Activated CD8-positive, alpha-beta memory T cell treated with anti-CD3 and anti-CD28 coated beads for 36 hours (primary cell): ENCODE results near the gene ANKMY1. TPM values are rescaled to one million over a fixed set of nuclear protein-coding genes. Genes with fewer than 3 reads are reported as not detected.

Experiments used
- CTCF ChIA-PET: fragments of 350-600 bp; sonication (Branson Sonifier 250); formaldehyde crosslinking; loops from one replicate; lab custom pipeline; 2021; ENCODE audit warnings: antibody characterized with exemption; lab: Charles Lee
- POLR2A ChIA-PET: fragments of 350-600 bp; sonication (Branson Sonifier 250); formaldehyde crosslinking; loops from one replicate; lab custom pipeline; 2021; ENCODE audit warnings: antibody characterized with exemption; lab: Charles Lee
- total RNA-seq, 2 experiments: library from RNA; stranded (reverse); gene quantifications; one replicate each; pipeline ENCODE4 v1.2.3, GENCODE V29; 2021

Gene ANKMY1
- total RNA-seq, 2 experiments from 2014 or later, result 21.1 to 23.0 TPM

- POLR2A ChIA-PET, result interaction anchor here (2.5 to 5.2 kb wide), 3 partner anchors 15 to 57 kb away, joined by 11 to 52 read pairs (median 19); partner anchors contain the start of gene CAPN10
- CTCF ChIA-PET, result interaction anchor here (1.9 to 4.2 kb wide), 5 partner anchors 14 to 57 kb away, joined by 8 to 42 read pairs (median 30); partner anchors contain the start of gene CAPN10
Measured at GRCh38 chr2:240564561-240565332, 7.0 kb upstream of the ANKMY1 start.

DNA sequence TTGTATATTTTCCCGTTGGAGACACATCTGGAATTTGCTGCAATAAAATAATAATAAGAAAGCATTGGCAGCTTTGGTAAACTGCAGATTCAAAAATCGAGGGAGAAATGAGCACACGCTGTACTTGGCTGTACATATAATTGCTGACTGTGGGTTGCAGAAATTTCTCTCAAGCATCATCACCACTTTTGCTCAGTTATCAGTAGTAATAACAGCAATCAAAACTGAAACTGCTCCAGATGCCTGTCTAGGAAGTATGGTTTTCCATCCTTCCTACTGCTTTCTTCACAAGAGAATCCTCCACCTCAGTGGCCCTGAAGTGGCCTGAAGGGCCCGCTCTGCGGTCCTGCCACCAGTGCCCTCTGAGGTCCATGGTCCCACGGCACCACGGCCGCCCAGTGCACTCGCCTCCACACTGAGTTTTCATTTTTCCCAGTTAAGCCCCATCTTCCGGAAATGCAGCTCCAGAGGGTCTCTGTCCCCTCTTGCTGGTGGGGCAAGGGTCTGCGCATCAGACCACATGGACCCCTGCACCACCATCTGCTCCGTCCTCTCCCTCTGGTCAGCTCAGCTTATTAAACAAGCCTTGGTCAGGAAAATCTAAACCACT is 6.3 kb upstream of the ANKMY1 start:
- CTCF ChIA-PET, result interaction anchor here (1.2 to 4.2 kb wide), 5 partner anchors 15 to 58 kb away, joined by 4 to 42 read pairs (median 30); partner anchors contain the start of gene CAPN10
- POLR2A ChIA-PET, result interaction anchor here (2.5 to 5.2 kb wide), 3 partner anchors 16 to 58 kb away, joined by 11 to 52 read pairs (median 19); partner anchors contain the start of gene CAPN10

DNA sequence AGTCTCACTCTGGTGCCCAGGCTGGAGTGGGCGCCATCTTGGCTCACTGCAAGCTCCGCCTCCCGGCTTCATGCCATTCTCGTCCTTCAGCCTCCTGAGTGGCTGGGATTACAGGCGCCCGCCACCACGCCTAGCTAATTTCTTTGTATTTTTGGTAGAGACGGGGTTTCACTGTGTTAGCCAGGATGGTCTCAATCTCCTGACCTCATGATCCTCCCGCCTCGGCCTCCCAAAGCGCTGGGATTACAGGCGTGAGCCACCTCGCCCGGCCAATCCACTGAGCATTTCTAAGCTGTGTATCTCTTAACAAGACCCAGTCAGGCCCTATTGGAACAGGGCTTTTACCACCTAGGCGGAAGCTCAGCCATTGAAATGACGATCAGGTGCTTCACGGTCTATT is 5.4 kb upstream of the ANKMY1 start:
- CTCF ChIA-PET, result interaction anchor here (0.9 to 4.2 kb wide), 4 partner anchors 17 to 49 kb away, joined by 4 to 30 read pairs (median 4); partner anchors contain the start of gene CAPN10
- POLR2A ChIA-PET, result interaction anchor here (0.7 to 5.2 kb wide), 2 partner anchors 17 to 23 kb away, joined by 3 to 52 read pairs; partner anchors contain the start of gene CAPN10

- ChIA-PET CTCF (interaction anchor here (1.4 to 1.8 kb wide), 4 partner anchors 19 to 60 kb away, joined by 3 to 14 read pairs (median 8); partner anchors contain the start of gene CAPN10), POLR2A (interaction anchor here (1.4 to 2.1 kb wide), 4 partner anchors 8 to 46 kb away, joined by 4 to 13 read pairs (median 8); partner anchors contain the start of gene CAPN10)
Measured at GRCh38 chr2:240561325-240561971, 3.7 kb upstream of the ANKMY1 start.

DNA sequence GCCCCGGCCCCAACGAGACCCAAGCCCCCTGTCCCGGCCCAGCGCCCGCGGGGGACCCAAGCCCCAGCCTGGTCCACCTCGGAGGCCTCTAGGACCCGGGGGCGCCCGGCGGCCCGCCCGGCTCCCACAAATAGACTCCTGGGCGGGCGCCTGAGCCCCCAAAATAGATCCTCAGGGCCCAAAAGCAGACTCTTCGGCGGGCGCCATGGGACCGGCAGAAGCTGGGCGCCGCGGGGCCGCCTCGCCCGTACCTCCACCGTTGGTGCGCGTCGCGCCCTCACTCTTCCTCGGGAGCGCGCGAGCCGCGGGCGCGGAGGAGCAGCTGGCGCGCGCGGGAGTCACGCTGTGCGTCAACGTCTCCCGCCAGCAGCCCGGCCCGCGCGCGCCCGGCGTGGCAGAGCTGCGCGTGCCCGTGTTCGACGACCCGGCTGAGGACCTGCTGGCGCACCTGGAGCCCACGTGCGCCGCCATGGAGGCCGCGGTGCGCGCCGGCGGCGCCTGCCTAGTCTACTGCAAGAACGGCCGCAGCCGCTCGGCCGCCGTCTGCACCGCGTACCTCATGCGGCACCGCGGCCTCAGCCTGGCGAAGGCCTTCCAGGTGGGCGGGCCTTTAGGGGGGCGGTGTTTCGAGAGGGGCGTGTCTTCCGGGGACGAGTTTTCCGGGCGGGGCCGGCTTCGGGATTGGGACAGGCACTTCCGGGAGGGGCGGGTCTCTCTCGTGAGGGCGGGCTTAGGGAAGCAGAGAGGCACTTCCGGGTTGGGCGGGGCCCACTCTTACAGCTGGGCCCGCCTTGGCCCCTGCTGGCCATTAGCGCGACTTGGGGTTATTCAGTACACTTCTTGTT is 2.9 kb upstream of the ANKMY1 start:
- CTCF ChIA-PET, result interaction anchor here (1.4 to 1.8 kb wide), 4 partner anchors 20 to 61 kb away, joined by 3 to 14 read pairs (median 8); partner anchors contain the start of gene CAPN10
- POLR2A ChIA-PET, result interaction anchor here (1.4 to 2.1 kb wide), 4 partner anchors 8 to 46 kb away, joined by 4 to 13 read pairs (median 8); partner anchors contain the start of gene CAPN10

DNA sequence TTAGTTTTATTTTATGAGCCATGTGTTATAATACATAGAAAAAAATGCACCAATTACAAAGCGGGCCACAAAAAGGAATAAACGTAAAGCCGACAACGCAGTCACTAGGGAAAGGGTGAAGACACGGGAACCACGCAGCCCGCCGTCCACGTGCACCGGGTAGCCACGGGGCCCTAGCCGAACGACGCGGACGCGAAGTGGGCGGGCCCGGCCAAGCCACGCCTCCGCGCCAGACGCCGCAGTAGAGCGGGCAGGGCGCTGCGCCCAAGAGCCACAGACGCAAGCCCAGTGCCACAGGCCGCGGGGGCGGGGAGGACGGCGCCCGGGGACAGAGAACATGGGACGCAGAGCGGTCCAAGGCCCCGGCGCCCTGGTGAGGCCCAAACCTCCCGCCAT is 2.3 kb upstream of the ANKMY1 start, which contains the start of gene DUSP28:
TSS of gene DUSP28 (plus strand) at position 274 of the 396 bp plus-strand sequence. CDS start 328 bp downstream, outside the sequence.
- POLR2A ChIA-PET, result interaction anchor here (1.4 to 2.1 kb wide), 4 partner anchors 9 to 45 kb away, joined by 4 to 13 read pairs (median 8); partner anchors contain the start of gene CAPN10

DNA sequence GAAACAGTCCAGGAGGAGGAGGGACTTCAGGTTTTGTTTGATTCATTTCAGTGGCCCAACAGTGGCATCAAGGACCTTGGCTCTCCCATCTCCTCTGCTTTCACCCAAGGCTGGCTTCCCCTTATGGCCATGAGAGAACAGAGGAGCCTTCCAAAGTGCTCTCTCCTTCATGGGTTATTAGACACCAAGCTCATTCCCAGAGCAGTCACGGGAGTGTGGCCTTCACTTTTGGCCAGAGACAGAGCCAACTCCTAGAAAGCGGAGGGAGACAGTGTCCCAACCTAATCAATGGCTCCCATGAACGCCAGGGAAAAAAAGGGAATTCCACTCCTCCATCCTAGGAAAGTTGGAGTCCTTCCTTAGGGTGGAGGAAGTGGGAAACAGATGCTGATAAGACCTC is 1.5 kb upstream of the ANKMY1 start:
- POLR2A ChIA-PET, result no interaction called here

More for the DNA sequence above, 2.3 kb upstream of the ANKMY1 start, which contains the start of gene DUSP28:
- CTCF ChIA-PET, result interaction anchor here (1.4 to 1.8 kb wide), 3 partner anchors 21 to 62 kb away, joined by 3 to 14 read pairs (median 9); partner anchors contain the start of gene CAPN10

DNA sequence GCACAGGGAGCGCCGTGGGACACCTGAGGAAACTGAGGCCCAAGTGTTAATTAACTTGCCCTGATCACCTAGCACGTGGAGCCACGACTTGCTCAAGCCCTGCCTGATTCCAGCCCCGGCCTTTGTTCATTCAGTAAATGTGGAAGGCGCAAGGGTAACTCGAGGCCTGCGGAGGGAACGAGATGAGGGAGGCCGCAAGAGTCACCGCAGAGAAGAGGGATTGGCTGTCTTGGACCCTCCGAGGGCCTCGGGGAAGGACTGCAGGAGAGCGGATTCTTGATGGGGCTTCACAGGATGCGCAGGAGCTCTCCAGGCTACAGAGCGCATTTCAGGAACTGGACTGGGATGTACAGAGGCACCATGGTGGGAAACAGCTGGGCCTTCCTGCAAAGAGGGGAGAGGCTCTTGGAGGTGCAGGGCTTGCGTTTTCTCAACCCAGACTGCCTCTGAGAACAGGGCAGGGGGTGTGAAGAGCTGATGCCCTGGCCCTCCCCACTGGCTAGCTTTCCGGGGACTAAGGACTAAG is 511 bp upstream of the ANKMY1 start:
- ChIA-PET POLR2A (interaction anchor here (0.6 kb wide), 1 partner anchor 28 kb away, joined by 3 read pairs; the partner anchor contains the start of gene CAPN10), CTCF (no interaction called here)

More for the DNA sequence above, 1.5 kb upstream of the ANKMY1 start:
- CTCF ChIA-PET, result interaction anchor here (1.0 kb wide), 1 partner anchor 45 kb away, joined by 3 read pairs; no protein-coding TSS in a partner anchor

DNA sequence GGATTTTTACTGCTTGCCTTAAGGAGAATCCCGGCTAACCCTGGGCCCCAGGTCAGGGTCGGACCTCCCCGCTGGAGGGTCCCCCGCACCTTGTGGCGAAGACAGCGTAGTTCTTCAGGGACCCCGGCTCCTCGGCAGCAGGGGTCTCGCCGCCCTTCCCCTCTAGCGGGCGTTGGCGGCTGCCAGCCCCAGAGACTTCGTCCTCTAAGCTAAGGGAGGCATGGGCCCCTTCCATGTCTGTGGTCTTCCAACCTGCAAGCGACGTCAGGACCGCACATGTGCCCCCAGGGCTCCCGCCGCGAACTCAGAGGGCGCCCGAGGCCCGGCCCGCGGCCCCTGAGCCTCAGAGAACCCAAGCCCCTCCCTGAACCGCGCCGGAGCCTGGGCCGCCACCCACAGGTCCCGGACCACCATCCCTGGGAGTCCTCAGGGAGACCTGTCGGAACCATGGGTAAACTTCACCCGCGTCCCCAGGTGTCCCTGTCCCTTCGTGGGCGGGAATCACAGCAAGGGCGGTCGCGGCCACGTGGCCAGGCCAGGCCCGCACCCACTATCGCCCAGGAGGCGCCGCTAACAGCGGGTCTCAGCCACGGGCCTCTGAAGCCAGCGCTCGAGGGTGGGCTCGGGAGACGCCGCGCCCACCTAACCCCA is 562 bp downstream of the ANKMY1 start:
- ChIA-PET CTCF (interaction anchor here (0.7 to 2.5 kb wide), 2 partner anchors 32 to 43 kb away, joined by 3 to 6 read pairs; no protein-coding TSS in a partner anchor), POLR2A (no interaction called here)

DNA sequence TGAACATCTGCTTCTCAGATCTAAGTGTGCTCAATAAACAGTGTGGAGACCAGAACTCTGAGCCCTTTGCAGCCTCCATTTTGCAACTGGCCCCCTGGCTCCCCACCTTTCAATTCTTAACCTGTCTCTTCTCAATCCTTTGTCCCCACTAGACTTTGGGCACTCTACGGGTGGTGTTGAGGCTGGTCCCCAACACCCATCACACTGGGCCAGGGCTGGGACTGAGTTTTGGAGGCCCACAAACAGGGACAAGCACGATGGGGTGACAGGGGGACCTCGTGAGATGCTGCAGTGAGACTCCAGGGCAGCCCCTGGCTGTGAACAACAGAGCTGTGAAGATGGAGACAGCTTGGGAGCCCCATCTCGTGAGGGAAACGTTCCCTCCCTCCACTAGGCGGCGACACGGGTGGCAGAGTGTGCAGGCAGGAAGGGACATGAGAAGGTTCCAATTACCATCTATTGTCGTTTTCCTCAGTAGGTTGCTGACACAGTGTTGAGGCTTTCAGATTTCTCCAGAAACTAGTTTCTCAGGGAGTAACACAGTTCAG is 1.2 kb downstream of the ANKMY1 start:
- ChIA-PET CTCF (interaction anchor here (0.7 to 2.5 kb wide), 2 partner anchors 32 to 43 kb away, joined by 3 to 6 read pairs; no protein-coding TSS in a partner anchor), POLR2A (no interaction called here)

GRCh38 chr2:240555541-240556250 is 2.1 kb downstream of the ANKMY1 start:
- ChIA-PET CTCF (interaction anchor here (2.5 kb wide), 1 partner anchor 42 kb away, joined by 6 read pairs; no protein-coding TSS in a partner anchor), POLR2A (no interaction called here)

- POLR2A ChIA-PET, result no interaction called here
- CTCF ChIA-PET, result interaction anchor here (2.5 kb wide), 1 partner anchor 41 kb away, joined by 6 read pairs; no protein-coding TSS in a partner anchor
Measured at GRCh38 chr2:240554767-240555493, 2.9 kb downstream of the ANKMY1 start.

- ChIA-PET POLR2A (no interaction called here), CTCF (no interaction called here)
Measured at GRCh38 chr2:240553956-240554480, 3.8 kb downstream of the ANKMY1 start.

DNA sequence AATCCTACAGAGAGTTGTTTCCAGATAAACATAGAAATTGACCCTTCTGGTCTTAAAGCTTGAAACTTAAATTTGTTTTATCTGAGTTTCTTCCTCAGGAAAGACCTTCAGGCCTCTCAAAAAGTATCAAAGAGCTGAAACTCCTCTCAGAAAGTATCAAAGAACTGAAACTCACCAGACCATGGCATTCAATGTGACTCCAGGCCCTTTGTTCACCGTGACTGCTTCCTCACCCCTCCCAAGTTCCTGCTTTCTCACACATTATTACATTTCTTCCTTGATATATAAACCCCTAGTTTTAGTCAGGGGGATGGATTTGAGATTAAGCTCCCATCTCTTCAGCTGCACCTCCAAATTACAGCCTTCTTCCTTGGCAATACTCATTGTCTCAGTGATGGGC is 6.0 kb downstream of the ANKMY1 start:
- ChIA-PET CTCF (interaction anchor here (1.3 kb wide), 1 partner anchor 37 kb away, joined by 5 read pairs; no protein-coding TSS in a partner anchor), POLR2A (no interaction called here)
